Muscle layer of duodenum (tissue), 2 donors: ENCODE measurements around the gene CCDC97.

Experiments
- H3K27ac ChIP-seq: one replicate; pipeline ENCODE4 v1.7.0; 2013; ENCODE audit warnings: mild to moderate bottlenecking, low read length
- H3K27me3 ChIP-seq: one replicate; pipeline ENCODE4 v1.7.0; 2013; ENCODE audit warnings: low read depth, mild to moderate bottlenecking, control low read depth, low read length
- H3K36me3 ChIP-seq, 2 donors: one replicate each; pipeline ENCODE4 v1.7.0; 2013; ENCODE audit warnings: low read length in 2 of 2, control low read depth in 1 of 2, mild to moderate bottlenecking in 1 of 2; ENCODE audit not compliant: insufficient read depth in 2 of 2, control insufficient read depth in 1 of 2
- H3K4me1 ChIP-seq, 2 donors: one replicate each; pipeline ENCODE4 v1.7.0; 2013; ENCODE audit warnings: low read length in 2 of 2, mild to moderate bottlenecking in 2 of 2, control low read depth in 1 of 2, moderate library complexity in 1 of 2; ENCODE audit not compliant: insufficient read depth in 2 of 2, control insufficient read depth in 1 of 2
- H3K4me3 ChIP-seq, 2 donors: one replicate each; pipeline ENCODE4 v1.7.0; 2013; ENCODE audit warnings: low read length in 2 of 2, low read depth in 1 of 2, mild to moderate bottlenecking in 1 of 2
- H3K9me3 ChIP-seq, 2 donors: one replicate each; pipeline ENCODE4 v1.7.0; 2013; ENCODE audit warnings: low read length in 2 of 2, control low read depth in 1 of 2, mild to moderate bottlenecking in 1 of 2; ENCODE audit not compliant: control insufficient read depth in 1 of 2
- donor health status: healthy.

CCDC97 gene

DNA sequence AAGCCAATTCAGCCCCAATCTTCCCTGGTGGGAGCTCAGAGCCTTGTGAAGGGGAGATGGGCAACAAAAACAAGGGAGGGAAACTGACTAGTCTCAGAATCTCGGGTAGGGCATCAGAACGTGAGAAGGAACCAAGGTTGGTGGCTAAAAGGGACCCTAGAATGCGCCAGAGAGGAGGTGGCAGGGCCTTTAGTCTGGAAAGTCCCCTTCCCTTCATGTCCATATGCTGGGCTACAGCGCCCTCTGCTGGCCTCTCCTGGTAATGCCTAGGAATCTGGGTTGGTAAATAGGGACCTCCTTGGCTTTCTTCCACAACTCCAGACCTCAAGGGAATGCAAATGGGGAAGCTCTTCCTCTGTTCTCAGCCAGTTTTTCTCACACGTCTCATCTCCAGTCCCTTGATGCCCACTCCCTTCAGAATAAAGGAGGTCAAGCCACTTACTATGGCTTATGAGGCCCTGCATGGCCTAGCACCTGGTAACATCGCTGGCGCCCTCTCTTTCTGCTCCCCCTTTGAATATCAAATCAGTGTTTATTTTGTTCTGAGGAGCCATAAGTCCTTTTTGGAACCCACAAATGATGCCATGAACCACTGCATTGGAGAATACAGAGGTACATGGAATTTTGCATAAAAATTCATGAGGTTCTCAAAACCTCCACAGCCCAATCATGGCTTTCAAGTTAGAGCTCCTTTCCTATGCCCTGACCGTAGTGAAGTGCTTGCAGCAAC lies 1.4 kb upstream of the CCDC97 start:
- Histone ChIP-seq H3K27me3 (no peaks in the 10 kb centered on the region), H3K4me3 (peak overlapping the region; percentile 87 to 99), H3K9me3 (no peaks in the 10 kb centered on the region), H3K36me3 (peaks cover 41 to 57% of the 10 kb centered on the region in 2 donors), H3K4me1 (peaks cover 19 to 63% of the 10 kb centered on the region in 2 donors), H3K27ac (peak overlapping the region; percentile 98)

GRCh38 chr19:41309180-41310032 lies 566 bp upstream of the CCDC97 start:
- Histone ChIP-seq H3K4me3 (peak overlapping the region; percentile 87 to 99), H3K27ac (peak overlapping the region; percentile 98), H3K36me3 (peaks cover 36 to 52% of the 10 kb centered on the region in 2 donors), H3K27me3 (no peaks in the 10 kb centered on the region), H3K9me3 (no peaks in the 10 kb centered on the region), H3K4me1 (peaks cover 19 to 60% of the 10 kb centered on the region in 2 donors)

- H3K27me3 ChIP-seq, result no peaks in the 10 kb centered on the region
- peaks cover 25 to 40% of the 10 kb centered on the region in 2 donors for H3K36me3 ChIP-seq
- peak overlapping the region; percentile 87 to 99 for H3K4me3 ChIP-seq
- peak overlapping the region; percentile 98 for H3K27ac ChIP-seq
- H3K4me1 ChIP-seq, result peaks cover 19 to 50% of the 10 kb centered on the region in 2 donors
- no peaks in the 10 kb centered on the region for H3K9me3 ChIP-seq
Observed at GRCh38 chr19:41311072-41311471, 1.1 kb downstream of the CCDC97 start.

- H3K9me3 ChIP-seq, result no peaks in the 10 kb centered on the region
- peaks cover 19 to 48% of the 10 kb centered on the region in 2 donors for H3K4me1 ChIP-seq
- H3K4me3 ChIP-seq, result peak overlapping the region in 1 of 2 donors; percentile 87
- H3K27ac ChIP-seq, result no peak overlapping the region
- peaks cover 27 to 40% of the 10 kb centered on the region in 2 donors for H3K36me3 ChIP-seq
- H3K27me3 ChIP-seq, result no peaks in the 10 kb centered on the region
Observed at GRCh38 chr19:41311613-41312012, 1.6 kb downstream of the CCDC97 start.

DNA sequence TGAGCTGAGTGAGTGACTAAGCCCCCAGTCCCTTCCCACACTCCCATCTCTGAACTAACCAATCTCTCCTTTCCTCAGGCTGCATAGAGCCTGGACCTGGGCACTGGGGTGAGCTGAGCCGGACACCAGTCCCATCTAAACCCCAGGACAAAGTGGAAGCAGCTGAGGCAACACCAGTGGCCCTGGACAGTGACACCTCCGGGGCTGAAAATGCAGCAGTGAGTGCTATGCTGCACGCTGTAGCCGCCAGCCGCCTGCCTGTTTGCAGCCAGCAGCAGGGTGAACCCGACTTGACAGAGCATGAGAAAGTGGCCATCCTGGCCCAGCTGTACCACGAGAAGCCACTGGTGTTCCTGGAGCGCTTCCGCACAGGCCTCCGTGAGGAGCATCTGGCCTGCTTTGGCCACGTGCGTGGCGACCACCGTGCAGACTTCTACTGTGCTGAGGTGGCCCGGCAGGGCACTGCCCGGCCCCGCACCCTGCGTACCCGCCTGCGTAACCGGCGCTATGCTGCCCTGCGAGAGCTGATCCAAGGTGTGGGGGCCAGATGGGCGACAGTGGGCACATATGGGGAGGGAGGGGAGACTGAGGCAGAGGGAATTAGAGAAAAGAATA lies 6.4 kb downstream of the CCDC97 start:
- peaks cover 52 to 70% of the 10 kb centered on the region in 2 donors for H3K36me3 ChIP-seq
- peaks cover 0 to 14% of the 10 kb centered on the region in 2 donors for H3K4me1 ChIP-seq
- H3K9me3 ChIP-seq, result no peaks in the 10 kb centered on the region
- H3K27me3 ChIP-seq, result no peaks in the 10 kb centered on the region
- H3K27ac ChIP-seq, result no peak overlapping the region
- no peak overlapping the region for H3K4me3 ChIP-seq

DNA sequence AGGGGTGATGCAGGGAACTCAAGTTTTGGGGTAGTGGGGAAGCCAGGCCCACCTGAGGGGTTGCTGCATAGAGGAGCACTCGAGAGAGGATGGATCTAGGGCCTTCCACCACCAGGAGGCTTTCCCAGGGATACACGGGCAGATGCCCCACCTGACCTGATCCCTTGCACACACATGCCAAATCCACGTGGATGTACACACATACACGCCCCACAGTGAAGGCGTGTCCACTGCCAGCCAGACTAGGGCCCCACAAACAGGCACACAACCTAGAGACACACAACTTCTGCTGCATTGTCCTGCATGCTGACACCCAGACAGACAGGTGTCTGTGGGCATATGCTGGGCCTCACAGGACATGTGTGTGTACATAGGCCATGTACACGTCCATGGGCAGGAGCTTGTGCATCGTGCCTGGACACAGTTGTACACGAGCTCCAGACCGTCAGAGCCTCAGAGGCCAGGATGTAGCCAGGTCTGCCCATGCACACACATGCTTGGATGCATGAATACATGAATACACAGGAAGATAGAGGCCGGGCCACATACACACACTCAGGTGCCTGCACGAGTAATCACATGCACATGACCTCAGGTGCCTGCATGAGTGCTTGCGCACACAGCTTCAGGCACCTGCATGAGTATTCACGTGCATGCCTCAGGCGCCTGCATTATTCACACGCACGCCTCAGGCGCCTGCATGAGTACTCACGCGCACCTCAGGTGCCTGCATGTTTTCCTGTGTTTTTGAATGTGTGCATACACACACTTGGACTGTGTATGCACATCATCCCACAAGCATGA lies 8.9 kb downstream of the CCDC97 start:
- Histone ChIP-seq H3K27ac (no peak overlapping the region), H3K27me3 (no peaks in the 10 kb centered on the region), H3K4me1 (peaks cover 11 to 28% of the 10 kb centered on the region in 2 donors), H3K4me3 (no peak overlapping the region), H3K36me3 (peaks cover 44 to 69% of the 10 kb centered on the region in 2 donors), H3K9me3 (no peaks in the 10 kb centered on the region)

- peaks cover 44 to 73% of the 10 kb centered on the region in 2 donors for H3K36me3 ChIP-seq
- peaks cover 18 to 35% of the 10 kb centered on the region in 2 donors for H3K4me1 ChIP-seq
- H3K9me3 ChIP-seq, result no peaks in the 10 kb centered on the region
- H3K4me3 ChIP-seq, result no peak overlapping the region
- H3K27me3 ChIP-seq, result no peaks in the 10 kb centered on the region
- H3K27ac ChIP-seq, result no peak overlapping the region
Observed at GRCh38 chr19:41319500-41320184, 9.7 kb downstream of the CCDC97 start.

- Histone ChIP-seq H3K27me3 (no peaks in the 10 kb centered on the region), H3K4me1 (peaks cover 19 to 40% of the 10 kb centered on the region in 2 donors), H3K4me3 (no peak overlapping the region), H3K36me3 (peaks cover 44 to 73% of the 10 kb centered on the region in 2 donors), H3K9me3 (no peaks in the 10 kb centered on the region), H3K27ac (no peak overlapping the region)
Observed at GRCh38 chr19:41320185-41320518, 10.2 kb downstream of the CCDC97 start.

DNA sequence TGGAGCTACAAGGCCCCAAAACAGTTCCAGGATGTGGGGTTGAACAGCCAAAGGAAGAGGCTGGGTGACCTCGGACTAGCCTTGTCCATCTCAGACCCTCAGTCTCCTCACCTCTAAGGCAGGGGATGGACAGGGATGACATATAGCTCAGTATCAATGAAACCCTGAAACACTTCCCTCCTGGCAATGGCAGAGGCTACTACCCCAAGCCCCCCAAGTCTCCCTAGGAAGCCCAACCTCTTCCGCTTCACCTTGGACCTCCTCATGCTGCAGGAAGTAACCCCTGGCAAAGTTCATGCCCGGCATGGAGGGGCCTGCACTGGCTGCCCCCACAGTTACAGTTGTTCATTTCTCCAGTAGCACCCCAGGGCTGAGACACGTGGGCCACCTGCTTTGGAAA lies 10.6 kb downstream of the CCDC97 start:
- peaks cover 44 to 76% of the 10 kb centered on the region in 2 donors for H3K36me3 ChIP-seq
- H3K9me3 ChIP-seq, result no peaks in the 10 kb centered on the region
- peaks cover 19 to 44% of the 10 kb centered on the region in 2 donors for H3K4me1 ChIP-seq
- H3K4me3 ChIP-seq, result no peak overlapping the region
- H3K27ac ChIP-seq, result no peak overlapping the region
- no peaks in the 10 kb centered on the region for H3K27me3 ChIP-seq

GRCh38 chr19:41321204-41321599 lies 11.2 kb downstream of the CCDC97 start:
- Histone ChIP-seq H3K4me3 (no peak overlapping the region), H3K36me3 (peaks cover 39 to 72% of the 10 kb centered on the region in 2 donors), H3K9me3 (no peaks in the 10 kb centered on the region), H3K4me1 (peaks cover 22 to 50% of the 10 kb centered on the region in 2 donors), H3K27me3 (no peaks in the 10 kb centered on the region), H3K27ac (peak overlapping the region; percentile 67)
